SJSA1 (cell line): Measurements from ENCODE around the gene CACUL1. TPM values are rescaled to one million over a fixed set of nuclear protein-coding genes. Genes with fewer than 3 reads are reported as not detected.
"Not testable (repeated sequence)": the region's sequence is repeated elsewhere in the genome, so short reads cannot be mapped to it uniquely, and the experiment has no call there.

Source experiments
- DNase-seq, 2 experiments: peaks; one replicate each; pipeline ENCODE4 v3.0.0-alpha.2; 2015 to 2020; ENCODE audit warnings: low spot score in 2 of 2, low read depth in 1 of 2
- H3K27ac ChIP-seq: fragments of 250-450 bp; sonication (Bioruptor Pico); 2 replicates; pipeline ENCODE4 v1.5.1; 2020; ENCODE audit warnings: mild to moderate bottlenecking, moderate library complexity
- H3K27me3 ChIP-seq: fragments of 250-450 bp; sonication (Bioruptor Pico); replicated peaks from 2 replicates; pipeline ENCODE4 v1.5.1; 2020; ENCODE audit warnings: mild to moderate bottlenecking, moderate library complexity
- H3K36me3 ChIP-seq: fragments of 250-450 bp; sonication (Bioruptor Pico); 2 replicates; pipeline ENCODE4 v1.5.1; 2020; ENCODE audit warnings: mild to moderate bottlenecking
- H3K4me1 ChIP-seq: fragments of 250-450 bp; sonication (Bioruptor Pico); replicated peaks from 2 replicates; pipeline ENCODE4 v1.6.1; 2021; ENCODE audit warnings: mild to moderate bottlenecking
- H3K4me3 ChIP-seq: fragments of 250-450 bp; sonication (Bioruptor Pico); 2 replicates; pipeline ENCODE4 v1.5.1; 2020; ENCODE audit warnings: mild to moderate bottlenecking
- H3K9me3 ChIP-seq: fragments of 250-450 bp; sonication (Bioruptor Pico); replicated peaks from 2 replicates; pipeline ENCODE4 v1.5.1; 2020; ENCODE audit warnings: mild to moderate bottlenecking
- total RNA-seq: library from RNA; depleted of rRNA; stranded (reverse); fragments of >200 nt; shearing (Covaris generic); gene quantifications from 2 replicates; pipeline ENCODE4 v1.2.3, GENCODE V29; 2014

CACUL1 gene
- total RNA-seq, 1 experiment from 2014 or later = 26.6 TPM

GRCh38 chr10:118758449-118758848 lies 3.7 kb upstream of the CACUL1 start:
- peaks cover 7% of the 10 kb centered on the region for H3K4me1 ChIP-seq
- no peak for DNase-seq
- H3K4me3 ChIP-seq = no peak overlapping the region
- H3K27ac ChIP-seq = no peak overlapping the region
- H3K27me3 ChIP-seq = no peaks in the 10 kb centered on the region
- no peaks in the 10 kb centered on the region for H3K9me3 ChIP-seq
- peaks cover 3% of the 10 kb centered on the region for H3K36me3 ChIP-seq

- H3K36me3 ChIP-seq = peaks cover 6% of the 10 kb centered on the region
- peak overlapping the region; percentile 15; the same call in 1 of the 2 replicates for H3K27ac ChIP-seq
- H3K9me3 ChIP-seq = no peaks in the 10 kb centered on the region
- peak overlapping the region; percentile 87 for H3K4me3 ChIP-seq
- DNase-seq = peak; percentile 48 to 53
- no peaks in the 10 kb centered on the region for H3K27me3 ChIP-seq
- peaks cover 15% of the 10 kb centered on the region for H3K4me1 ChIP-seq
Measured at GRCh38 chr10:118754229-118754555, 578 bp downstream of the CACUL1 start.

GRCh38 chr10:118753331-118754228 lies 1.2 kb downstream of the CACUL1 start:
- Histone ChIP-seq H3K27ac (no peak overlapping the region), H3K4me3 (peak overlapping the region; percentile 87), H3K4me1 (peaks cover 15% of the 10 kb centered on the region), H3K36me3 (peaks cover 6% of the 10 kb centered on the region), H3K27me3 (no peaks in the 10 kb centered on the region), H3K9me3 (no peaks in the 10 kb centered on the region)
- peak in 1 of 2 experiments; percentile 4 for DNase-seq

GRCh38 chr10:118752409-118752808 lies 2.4 kb downstream of the CACUL1 start:
- H3K27me3 ChIP-seq = no peaks in the 10 kb centered on the region
- DNase-seq = no peak
- no peak overlapping the region for H3K27ac ChIP-seq
- peaks cover 6% of the 10 kb centered on the region for H3K36me3 ChIP-seq
- H3K4me3 ChIP-seq = no peak overlapping the region
- H3K4me1 ChIP-seq = peaks cover 15% of the 10 kb centered on the region
- H3K9me3 ChIP-seq = no peaks in the 10 kb centered on the region

GRCh38 chr10:118751265-118751664 lies 3.5 kb downstream of the CACUL1 start:
- Histone ChIP-seq H3K4me1 (peaks cover 15% of the 10 kb centered on the region), H3K9me3 (no peaks in the 10 kb centered on the region), H3K36me3 (peaks cover 6% of the 10 kb centered on the region), H3K27ac (no peak overlapping the region), H3K4me3 (no peak overlapping the region), H3K27me3 (no peaks in the 10 kb centered on the region)
- no peak for DNase-seq

GRCh38 chr10:118748041-118748440 lies 6.7 kb downstream of the CACUL1 start:
- Histone ChIP-seq H3K4me1 (peaks cover 11% of the 10 kb centered on the region), H3K27ac (no peak overlapping the region), H3K36me3 (0 out of 2 replicates have a peak, but pooled peaks cover 2% of the 10 kb centered on the region), H3K4me3 (no peak overlapping the region), H3K9me3 (no peaks in the 10 kb centered on the region), H3K27me3 (no peaks in the 10 kb centered on the region)
- DNase-seq = no peak

- DNase-seq = no peak
- Histone ChIP-seq H3K4me3 (no peak overlapping the region), H3K27ac (no peak overlapping the region), H3K36me3 (no peaks in the 10 kb centered on the region), H3K9me3 (no peaks in the 10 kb centered on the region), H3K4me1 (peaks cover 24% of the 10 kb centered on the region), H3K27me3 (no peaks in the 10 kb centered on the region)
Measured at GRCh38 chr10:118746246-118746645, 8.5 kb downstream of the CACUL1 start.

GRCh38 chr10:118745056-118745455 lies 9.7 kb downstream of the CACUL1 start:
- Histone ChIP-seq H3K4me1 (peaks cover 29% of the 10 kb centered on the region), H3K27me3 (no peaks in the 10 kb centered on the region), H3K4me3 (no peak overlapping the region), H3K36me3 (no peaks in the 10 kb centered on the region; the same call in 1 of the 2 replicates), H3K9me3 (no peaks in the 10 kb centered on the region), H3K27ac (no peak overlapping the region)
- no peak for DNase-seq

GRCh38 chr10:118744346-118744918 lies 10.3 kb downstream of the CACUL1 start:
- H3K27me3 ChIP-seq, DNase-seq, H3K27ac ChIP-seq, H3K9me3 ChIP-seq, H3K4me3 ChIP-seq, H3K36me3 ChIP-seq: not testable (repeated sequence)
- H3K4me1 ChIP-seq = peaks cover 33% of the 10 kb centered on the region

- Histone ChIP-seq H3K4me3 (no peak overlapping the region), H3K4me1 (peaks cover 33% of the 10 kb centered on the region), H3K36me3 (no peaks in the 10 kb centered on the region; the same call in 1 of the 2 replicates), H3K27me3 (no peaks in the 10 kb centered on the region), H3K9me3 (no peaks in the 10 kb centered on the region), H3K27ac (peak overlapping the region; percentile 51; the same call in 1 of the 2 replicates)
- peak in 1 of 2 experiments; percentile 66 for DNase-seq
Measured at GRCh38 chr10:118742782-118743181, 12.0 kb downstream of the CACUL1 start.

- H3K36me3 ChIP-seq = no peaks in the 10 kb centered on the region; the same call in 1 of the 2 replicates
- no peak overlapping the region for H3K4me3 ChIP-seq
- no peaks in the 10 kb centered on the region for H3K9me3 ChIP-seq
- no peaks in the 10 kb centered on the region for H3K27me3 ChIP-seq
- peak overlapping the region; percentile 51; the same call in 1 of the 2 replicates for H3K27ac ChIP-seq
- peaks cover 33% of the 10 kb centered on the region for H3K4me1 ChIP-seq
- no peak for DNase-seq
Measured at GRCh38 chr10:118742032-118742431, 12.7 kb downstream of the CACUL1 start.

GRCh38 chr10:118738406-118738805 lies 16.4 kb downstream of the CACUL1 start:
- H3K36me3 ChIP-seq = no peaks in the 10 kb centered on the region; the same call in 1 of the 2 replicates
- H3K4me1 ChIP-seq = peaks cover 29% of the 10 kb centered on the region
- DNase-seq = no peak
- no peak overlapping the region for H3K27ac ChIP-seq
- H3K27me3 ChIP-seq = no peaks in the 10 kb centered on the region
- H3K4me3 ChIP-seq = no peak overlapping the region
- no peaks in the 10 kb centered on the region for H3K9me3 ChIP-seq

- H3K27me3 ChIP-seq = no peaks in the 10 kb centered on the region
- no peak for DNase-seq
- no peak overlapping the region for H3K27ac ChIP-seq
- H3K36me3 ChIP-seq = no peaks in the 10 kb centered on the region; the same call in 1 of the 2 replicates
- peaks cover 23% of the 10 kb centered on the region for H3K4me1 ChIP-seq
- H3K9me3 ChIP-seq = no peaks in the 10 kb centered on the region
- H3K4me3 ChIP-seq = no peak overlapping the region
Measured at GRCh38 chr10:118737603-118738302, 17.0 kb downstream of the CACUL1 start.

- no peaks in the 10 kb centered on the region for H3K27me3 ChIP-seq
- no peaks in the 10 kb centered on the region for H3K9me3 ChIP-seq
- H3K36me3 ChIP-seq = no peaks in the 10 kb centered on the region; the same call in 1 of the 2 replicates
- H3K4me1 ChIP-seq = peaks cover 7% of the 10 kb centered on the region
- H3K27ac ChIP-seq = no peak overlapping the region
- H3K4me3 ChIP-seq = no peak overlapping the region
- no peak for DNase-seq
Measured at GRCh38 chr10:118735294-118735693, 19.5 kb downstream of the CACUL1 start.
